HG03575 (cell line): Measurements from ENCODE around the gene PLEKHG5.

Source experiments
- ATAC-seq: cut with Tn5 transposase; IDR thresholded peaks from one replicate; pipeline ENCODE4 v1.9.1; 2021; ENCODE audit not compliant: unreplicated experiment, insufficient number of reproducible peaks, low FRiP score; ENCODE audit errors: extremely low read depth

PLEKHG5 gene

GRCh38 chr1:6511561-6512244 is 20.2 kb upstream of the PLEKHG5 start:
- no peak for ATAC-seq

GRCh38 chr1:6511056-6511455 is 19.6 kb upstream of the PLEKHG5 start:
- no peak for ATAC-seq

- ATAC-seq = no peak
These were observed 19.0 kb upstream of the PLEKHG5 start for GRCh38 chr1:6510493-6510892.

GRCh38 chr1:6509919-6510291 is 18.4 kb upstream of the PLEKHG5 start:
- ATAC-seq = no peak

- ATAC-seq = no peak
These were observed 17.9 kb upstream of the PLEKHG5 start for GRCh38 chr1:6509220-6509918.

GRCh38 chr1:6508816-6509189 is 17.3 kb upstream of the PLEKHG5 start:
- ATAC-seq = no peak

- no peak for ATAC-seq
These were observed 16.8 kb upstream of the PLEKHG5 start for GRCh38 chr1:6508154-6508815.

- no peak for ATAC-seq
These were observed 16.0 kb upstream of the PLEKHG5 start for GRCh38 chr1:6507461-6507911.

- ATAC-seq = no peak
These were observed 15.6 kb upstream of the PLEKHG5 start for GRCh38 chr1:6507037-6507428.

- ATAC-seq = no peak
These were observed 15.0 kb upstream of the PLEKHG5 start for GRCh38 chr1:6506210-6507036.

- no peak for ATAC-seq
These were observed 14.1 kb upstream of the PLEKHG5 start for GRCh38 chr1:6505367-6506209.

- ATAC-seq = no peak
These were observed 13.4 kb upstream of the PLEKHG5 start for GRCh38 chr1:6504887-6505286.

- ATAC-seq = no peak
These were observed 12.6 kb upstream of the PLEKHG5 start for GRCh38 chr1:6503884-6504602.

GRCh38 chr1:6502000-6502891 is 10.8 kb upstream of the PLEKHG5 start:
- no peak for ATAC-seq

GRCh38 chr1:6501279-6501813 is 9.9 kb upstream of the PLEKHG5 start:
- no peak for ATAC-seq

GRCh38 chr1:6500544-6501278 is 9.2 kb upstream of the PLEKHG5 start:
- no peak for ATAC-seq
